SK-N-SH treated with all-trans-retinoic acid at 6 μM for 48 hours (cell line): ENCODE data around the gene ERAP2.
A peak's percentile ranks its signal among the peaks of the same experiment; 100 is the strongest.

ENCODE experiments used
- ARNTL ChIP-seq: fragments of 450-650 bp; formaldehyde crosslinking; IDR thresholded peaks from 2 replicates; pipeline ENCODE4 v1.5.0; 2020; ENCODE audit warnings: low read depth, mild to moderate bottlenecking, moderate library complexity, borderline replicate concordance
- BACH2 ChIP-seq: fragments of 250-450 bp; sonication (Bioruptor Pico); IDR thresholded peaks from 2 replicates; pipeline ENCODE4 v1.9.0; 2021; ENCODE audit warnings: mild to moderate bottlenecking, borderline replicate concordance
- CREB5 ChIP-seq: fragments of 250-450 bp; sonication (Bioruptor Pico); IDR thresholded peaks from 2 replicates; pipeline ENCODE4 v1.5.1; 2020; ENCODE audit warnings: low read depth, mild to moderate bottlenecking, moderate library complexity
- ESRRG ChIP-seq: fragments of 250-450 bp; sonication (Bioruptor Pico); IDR thresholded peaks from 2 replicates; pipeline ENCODE4 v1.6.1; 2021; ENCODE audit warnings: mild to moderate bottlenecking
- ZNF565 ChIP-seq: fragments of 450-650 bp; formaldehyde crosslinking; conservative IDR thresholded peaks from 2 replicates; pipeline ENCODE4 v1.5.0; 2020; ENCODE audit warnings: low read depth, mild to moderate bottlenecking, moderate library complexity
- TF ChIP-seq, protein P1 (sequence below): fragments of 250-450 bp; sonication (Bioruptor Pico); IDR thresholded peaks from 2 replicates; pipeline ENCODE4 v1.8.0; 2021; ENCODE audit warnings: low read depth, mild to moderate bottlenecking, moderate library complexity, borderline replicate concordance
- TF ChIP-seq, protein P2 (sequence below): fragments of 250-450 bp; sonication (Bioruptor Pico); IDR thresholded peaks from 2 replicates; pipeline ENCODE4 v1.8.0; 2020; ENCODE audit warnings: mild to moderate bottlenecking, moderate library complexity, borderline replicate concordance

DNA sequence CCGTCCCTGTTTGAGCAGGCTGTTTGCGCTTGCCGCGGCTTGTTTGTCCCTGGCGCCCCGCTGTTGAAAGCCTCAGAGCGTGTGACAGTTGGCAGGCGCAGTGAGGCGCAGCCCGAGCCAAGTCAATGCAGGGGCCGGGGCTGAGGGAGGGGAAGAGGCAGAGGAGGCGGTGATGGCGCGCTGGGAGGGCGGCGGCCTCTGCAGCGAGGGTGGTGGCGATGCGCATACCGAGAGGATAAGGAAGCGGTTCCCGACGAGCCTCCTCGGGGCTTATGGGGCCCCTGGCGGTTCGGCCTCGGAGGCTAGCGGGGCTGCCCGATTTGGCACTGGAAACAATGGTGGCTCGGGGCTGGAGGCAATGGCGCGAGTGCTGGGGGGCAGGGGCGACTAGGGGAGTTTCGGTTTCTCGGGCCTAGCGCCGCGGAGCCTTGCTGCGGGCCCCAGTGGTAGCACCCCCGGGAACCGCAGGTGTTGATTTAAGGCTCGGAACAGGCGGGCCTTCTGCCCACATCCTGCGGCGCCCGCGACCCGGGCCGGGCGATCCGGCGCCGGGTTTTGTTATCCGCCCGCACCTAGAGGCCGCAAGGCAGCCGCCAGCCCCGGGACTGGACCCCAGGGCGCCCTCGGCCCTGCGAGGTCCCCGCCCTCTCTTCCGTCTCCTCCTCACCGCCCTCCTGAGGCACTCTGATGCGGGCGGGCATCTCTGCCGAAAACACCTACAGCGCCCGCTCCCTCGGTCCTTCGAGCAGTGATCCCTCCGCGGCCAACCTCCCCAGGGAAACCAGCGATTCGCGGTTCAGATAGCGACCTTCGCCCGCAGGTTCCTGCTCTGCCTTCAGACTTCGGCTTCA lies 58.6 kb downstream of the ERAP2 start:
- no peak for TF ChIP-seq BACH2 (CRISPR knock-in tag)
- no peak for TF ChIP-seq ARNTL (CRISPR knock-in tag)
- no peak for TF ChIP-seq ESRRG (CRISPR knock-in tag)
- TF ChIP-seq, protein P1, sequence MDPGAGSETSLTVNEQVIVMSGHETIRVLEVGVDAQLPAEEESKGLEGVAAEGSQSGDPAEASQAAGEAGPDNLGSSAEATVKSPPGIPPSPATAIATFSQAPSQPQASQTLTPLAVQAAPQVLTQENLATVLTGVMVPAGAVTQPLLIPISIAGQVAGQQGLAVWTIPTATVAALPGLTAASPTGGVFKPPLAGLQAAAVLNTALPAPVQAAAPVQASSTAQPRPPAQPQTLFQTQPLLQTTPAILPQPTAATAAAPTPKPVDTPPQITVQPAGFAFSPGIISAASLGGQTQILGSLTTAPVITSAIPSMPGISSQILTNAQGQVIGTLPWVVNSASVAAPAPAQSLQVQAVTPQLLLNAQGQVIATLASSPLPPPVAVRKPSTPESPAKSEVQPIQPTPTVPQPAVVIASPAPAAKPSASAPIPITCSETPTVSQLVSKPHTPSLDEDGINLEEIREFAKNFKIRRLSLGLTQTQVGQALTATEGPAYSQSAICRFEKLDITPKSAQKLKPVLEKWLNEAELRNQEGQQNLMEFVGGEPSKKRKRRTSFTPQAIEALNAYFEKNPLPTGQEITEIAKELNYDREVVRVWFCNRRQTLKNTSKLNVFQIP (CRISPR knock-in tag): no peak
- TF ChIP-seq ZNF565 (CRISPR knock-in tag): no peak
- TF ChIP-seq, protein P2, sequence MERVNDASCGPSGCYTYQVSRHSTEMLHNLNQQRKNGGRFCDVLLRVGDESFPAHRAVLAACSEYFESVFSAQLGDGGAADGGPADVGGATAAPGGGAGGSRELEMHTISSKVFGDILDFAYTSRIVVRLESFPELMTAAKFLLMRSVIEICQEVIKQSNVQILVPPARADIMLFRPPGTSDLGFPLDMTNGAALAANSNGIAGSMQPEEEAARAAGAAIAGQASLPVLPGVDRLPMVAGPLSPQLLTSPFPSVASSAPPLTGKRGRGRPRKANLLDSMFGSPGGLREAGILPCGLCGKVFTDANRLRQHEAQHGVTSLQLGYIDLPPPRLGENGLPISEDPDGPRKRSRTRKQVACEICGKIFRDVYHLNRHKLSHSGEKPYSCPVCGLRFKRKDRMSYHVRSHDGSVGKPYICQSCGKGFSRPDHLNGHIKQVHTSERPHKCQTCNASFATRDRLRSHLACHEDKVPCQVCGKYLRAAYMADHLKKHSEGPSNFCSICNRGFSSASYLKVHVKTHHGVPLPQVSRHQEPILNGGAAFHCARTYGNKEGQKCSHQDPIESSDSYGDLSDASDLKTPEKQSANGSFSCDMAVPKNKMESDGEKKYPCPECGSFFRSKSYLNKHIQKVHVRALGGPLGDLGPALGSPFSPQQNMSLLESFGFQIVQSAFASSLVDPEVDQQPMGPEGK (CRISPR knock-in tag): peak; percentile 34; the same call in 1 of the 2 replicates
- no peak for TF ChIP-seq CREB5 (CRISPR knock-in tag)
